HepG2 (cell line): Measurements from ENCODE around the gene NOP9.

ENCODE experiments used
- CBX1 ChIP-seq: IDR thresholded peaks from one replicate; pipeline ENCODE4 v1.6.1; 2016; ENCODE audit warnings: antibody characterized with exemption, low read depth
- CTCF ChIP-seq: sonication (generic); formaldehyde crosslinking; IDR thresholded peaks from 2 replicates; pipeline ENCODE4 v1.5.0; 2020; ENCODE audit warnings: mild to moderate bottlenecking, missing genetic modification reagents, moderate library complexity
- IRX3 ChIP-seq: sonication (generic); formaldehyde crosslinking; IDR thresholded peaks from 2 replicates; pipeline ENCODE4 v1.8.1; 2023; ENCODE audit warnings: mild to moderate bottlenecking, low read depth, missing genetic modification reagents, borderline replicate concordance
- JUN ChIP-seq: sonication (generic); formaldehyde crosslinking; IDR thresholded peaks from 2 replicates; pipeline ENCODE4 v1.4.0; 2020; ENCODE audit warnings: mild to moderate bottlenecking, missing genetic modification reagents
- MED1 ChIP-seq: sonication (generic); formaldehyde crosslinking; IDR thresholded peaks from 2 replicates; pipeline ENCODE4 v1.4.0; 2020; ENCODE audit warnings: missing genetic modification reagents
- TEAD2 ChIP-seq: sonication (generic); formaldehyde crosslinking; IDR thresholded peaks from 2 replicates; pipeline ENCODE4 v1.9.0; 2021; ENCODE audit warnings: missing genetic modification reagents
- ZNF577 ChIP-seq: sonication (generic); formaldehyde crosslinking; IDR thresholded peaks from 2 replicates; pipeline ENCODE4 v1.4.0; 2020; ENCODE audit warnings: mild to moderate bottlenecking, low read depth, missing genetic modification reagents, borderline replicate concordance
- TF ChIP-seq, protein P1 (sequence below): sonication (generic); formaldehyde crosslinking; IDR thresholded peaks from 2 replicates; pipeline ENCODE4 v1.4.0; 2020; ENCODE audit warnings: mild to moderate bottlenecking, missing genetic modification reagents, borderline replicate concordance

DNA sequence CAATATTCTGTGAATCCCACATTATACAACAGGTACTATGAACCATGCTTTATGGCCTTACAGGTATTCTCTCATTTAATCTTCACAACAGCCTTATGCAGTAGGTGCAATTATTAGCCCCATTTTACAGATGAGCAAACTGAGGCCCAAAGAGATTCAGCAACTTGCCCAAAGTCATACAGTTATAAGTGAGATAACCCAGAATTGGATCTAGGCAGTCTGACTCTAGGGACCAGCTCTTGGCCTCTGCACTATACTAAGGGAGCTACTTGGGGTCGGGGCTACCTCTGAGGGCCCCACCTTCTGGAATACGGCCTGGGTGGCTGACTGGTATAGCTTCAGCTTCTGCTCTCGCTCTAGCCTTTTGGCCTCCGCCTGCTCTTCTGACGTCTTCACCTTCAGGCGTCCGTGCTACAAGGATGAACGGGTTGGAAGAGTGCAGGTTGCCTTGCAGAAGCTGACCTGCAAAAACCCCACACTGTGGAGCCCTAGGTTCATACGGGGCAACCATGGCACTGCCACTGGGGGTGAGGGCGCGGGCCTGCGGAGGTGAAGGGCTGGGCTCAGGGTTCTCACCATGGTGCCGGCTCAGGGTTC is 29.0 kb upstream of the NOP9 start:
- TF ChIP-seq CTCF (CRISPR knock-in tag) (no peak), CBX1 (no peak), IRX3 (no peak), JUN (CRISPR knock-in tag) (no peak), TEAD2 (no peak), ZNF577 (no peak), MED1 (CRISPR knock-in tag) (no peak)
- TF ChIP-seq, protein P1, sequence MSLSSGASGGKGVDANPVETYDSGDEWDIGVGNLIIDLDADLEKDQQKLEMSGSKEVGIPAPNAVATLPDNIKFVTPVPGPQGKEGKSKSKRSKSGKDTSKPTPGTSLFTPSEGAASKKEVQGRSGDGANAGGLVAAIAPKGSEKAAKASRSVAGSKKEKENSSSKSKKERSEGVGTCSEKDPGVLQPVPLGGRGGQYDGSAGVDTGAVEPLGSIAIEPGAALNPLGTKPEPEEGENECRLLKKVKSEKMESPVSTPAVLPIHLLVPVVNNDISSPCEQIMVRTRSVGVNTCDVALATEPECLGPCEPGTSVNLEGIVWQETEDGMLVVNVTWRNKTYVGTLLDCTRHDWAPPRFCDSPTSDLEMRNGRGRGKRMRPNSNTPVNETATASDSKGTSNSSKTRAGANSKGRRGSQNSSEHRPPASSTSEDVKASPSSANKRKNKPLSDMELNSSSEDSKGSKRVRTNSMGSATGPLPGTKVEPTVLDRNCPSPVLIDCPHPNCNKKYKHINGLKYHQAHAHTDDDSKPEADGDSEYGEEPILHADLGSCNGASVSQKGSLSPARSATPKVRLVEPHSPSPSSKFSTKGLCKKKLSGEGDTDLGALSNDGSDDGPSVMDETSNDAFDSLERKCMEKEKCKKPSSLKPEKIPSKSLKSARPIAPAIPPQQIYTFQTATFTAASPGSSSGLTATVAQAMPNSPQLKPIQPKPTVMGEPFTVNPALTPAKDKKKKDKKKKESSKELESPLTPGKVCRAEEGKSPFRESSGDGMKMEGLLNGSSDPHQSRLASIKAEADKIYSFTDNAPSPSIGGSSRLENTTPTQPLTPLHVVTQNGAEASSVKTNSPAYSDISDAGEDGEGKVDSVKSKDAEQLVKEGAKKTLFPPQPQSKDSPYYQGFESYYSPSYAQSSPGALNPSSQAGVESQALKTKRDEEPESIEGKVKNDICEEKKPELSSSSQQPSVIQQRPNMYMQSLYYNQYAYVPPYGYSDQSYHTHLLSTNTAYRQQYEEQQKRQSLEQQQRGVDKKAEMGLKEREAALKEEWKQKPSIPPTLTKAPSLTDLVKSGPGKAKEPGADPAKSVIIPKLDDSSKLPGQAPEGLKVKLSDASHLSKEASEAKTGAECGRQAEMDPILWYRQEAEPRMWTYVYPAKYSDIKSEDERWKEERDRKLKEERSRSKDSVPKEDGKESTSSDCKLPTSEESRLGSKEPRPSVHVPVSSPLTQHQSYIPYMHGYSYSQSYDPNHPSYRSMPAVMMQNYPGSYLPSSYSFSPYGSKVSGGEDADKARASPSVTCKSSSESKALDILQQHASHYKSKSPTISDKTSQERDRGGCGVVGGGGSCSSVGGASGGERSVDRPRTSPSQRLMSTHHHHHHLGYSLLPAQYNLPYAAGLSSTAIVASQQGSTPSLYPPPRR (CRISPR knock-in tag): no peak
